Heart left ventricle (tissue), 16 donors: ENCODE measurements around the gene BTBD17. TPM values are rescaled to one million over a fixed set of nuclear protein-coding genes. Genes with fewer than 3 reads are reported as not detected.

Experiments
- ATAC-seq, 4 donors: fragments of 200-7000 bp; cut with Tn5 transposase; one replicate each; pipeline ENCODE4 v1.9.1; 2020 to 2022; ENCODE audit warnings: moderate library complexity in 4 of 4, mild to moderate bottlenecking in 3 of 4, moderate number of reproducible peaks in 1 of 4
- DNase-seq, 5 donors: peaks; one replicate each; pipeline ENCODE4 v3.0.0-alpha.2; 2020
- H3K27ac ChIP-seq, 12 donors: fragments of 200-600 bp; sonication (generic) in 4 of 12; one replicate each; pipeline versions ENCODE4 v1.5.0 to v1.8.0; 2016 to 2022; ENCODE audit warnings: mild to moderate bottlenecking in 2 of 12
- H3K27me3 ChIP-seq, 9 donors: fragments of 200-600 bp; sonication (generic) in 2 of 9; one replicate each; pipeline versions ENCODE4 v1.5.1 to v1.8.0; 2016 to 2022; ENCODE audit warnings: mild to moderate bottlenecking in 3 of 9
- H3K36me3 ChIP-seq, 9 donors: fragments of 200-600 bp; sonication (generic) in 2 of 9; one replicate each; pipeline versions ENCODE4 v1.5.0 to v1.8.0; 2018 to 2022; ENCODE audit warnings: mild to moderate bottlenecking in 2 of 9
- H3K4me1 ChIP-seq, 12 donors: fragments of 200-600 bp; sonication (generic) in 4 of 12; one replicate each; pipeline versions ENCODE4 v1.5.0 to v1.8.0; 2016 to 2022; ENCODE audit warnings: mild to moderate bottlenecking in 3 of 12
- H3K4me3 ChIP-seq, 12 donors: fragments of 200-600 bp; sonication (generic) in 4 of 12; one replicate each; pipeline versions ENCODE4 v1.5.0 to v1.8.0; 2017 to 2022; ENCODE audit warnings: mild to moderate bottlenecking in 9 of 12, moderate library complexity in 4 of 12
- H3K9me3 ChIP-seq, 12 donors: fragments of 200-600 bp; sonication (generic) in 4 of 12; one replicate each; pipeline versions ENCODE4 v1.5.0 to v1.8.0; 2016 to 2022; ENCODE audit warnings: mild to moderate bottlenecking in 1 of 12
- POLR2A ChIP-seq, 2 donors: fragments of 450-650 bp; IDR thresholded peaks; one replicate each; pipeline ENCODE4 v1.6.1; 2017; ENCODE audit warnings: antibody characterized with exemption in 2 of 2, mild to moderate bottlenecking in 2 of 2, moderate library complexity in 2 of 2
- WGBS, 4 donors: extraction: QIAGEN DNeasy Blood & Tissue Kit in 2 of 4; methylation state at CpG; one replicate each; pipeline versions ENCODE4 v1.1.5 to v1.1.7; 2013 to 2018; 5-methylcytosine and 5-hydroxymethylcytosine counted together
- intact Hi-C, 10 donors: fragments of 100-400 bp; cut with DNase I; formaldehyde crosslinking; loops; one replicate each; pipeline versions ENCODE4 v1.11.1 to v1.14.2; 2022
- polyA plus RNA-seq, 2 donors: library from polyadenylated mRNA; stranded (reverse); fragments of 200-250 nt; gene quantifications; one replicate each; pipeline ENCODE4 v1.2.3, GENCODE V29; 2013
- total RNA-seq, 9 donors: library from RNA; depleted of rRNA in 2 of 9; stranded (reverse); fragments of >200 nt in 2 of 9; fragmentation: NEBNext Ultra II Directional in 3 of 9; extraction: Animal tissue kit (Norgen Biotek cat#: 25700) in 3 of 9; gene quantifications; one replicate each; pipeline versions ENCODE4 v1.1.0 to v1.2.4, GENCODE V29; 2016 to 2023
- TF ChIP-seq, protein P1 (sequence below), 12 donors: fragments of 200-600 bp; sonication (generic) in 4 of 12; IDR thresholded peaks; one replicate each; pipeline versions ENCODE4 v1.5.0 to v1.8.0; 2018 to 2022; ENCODE audit warnings: antibody characterized with exemption in 12 of 12, mild to moderate bottlenecking in 5 of 12
- donor health status: ischemic (EF 13 %, LVEDD 7.1; RV severe dilation, severe dysfunction).
- donor health status: healthy with polysubstance abuse.
- donor health status: DM: no; HTN: yes; CAD: no.
- donor health status: DM: no; HTN: no; CAD: no.
- donor health status: ischemic (EF 25% LVEDD 6.9; RV normal size, moderate dysfunction).
- donor health status: ischemic (EF 25% LVEDD 5.7; RV mildly dilated, moderate dysfunction).
- donor health status: healthy.
- donor health status: DM: yes; HTN: yes; CAD: no.
- donor health status: ischemic (EF 35%, LVEDD 5.7; RV mildly dilated, moderate dysfunction).
- donor health status: nonischemic (EF 11% LVEDD 7.7; RV severe dilation, severe dysfunction).
- donor health status: DM: yes; HTN: yes; CAD: no.
- donor health status: PGD.
- donor health status: ischemic (EF 29% LVEDD 5.4; RV normal size, mild dysfunction).
- donor health status: nonischemic (EF 23%, LVEDD 6.1; RV moderate dilation, normal function).

Gene BTBD17
- total and polyA plus RNA-seq, 11 donors: not detected

DNA sequence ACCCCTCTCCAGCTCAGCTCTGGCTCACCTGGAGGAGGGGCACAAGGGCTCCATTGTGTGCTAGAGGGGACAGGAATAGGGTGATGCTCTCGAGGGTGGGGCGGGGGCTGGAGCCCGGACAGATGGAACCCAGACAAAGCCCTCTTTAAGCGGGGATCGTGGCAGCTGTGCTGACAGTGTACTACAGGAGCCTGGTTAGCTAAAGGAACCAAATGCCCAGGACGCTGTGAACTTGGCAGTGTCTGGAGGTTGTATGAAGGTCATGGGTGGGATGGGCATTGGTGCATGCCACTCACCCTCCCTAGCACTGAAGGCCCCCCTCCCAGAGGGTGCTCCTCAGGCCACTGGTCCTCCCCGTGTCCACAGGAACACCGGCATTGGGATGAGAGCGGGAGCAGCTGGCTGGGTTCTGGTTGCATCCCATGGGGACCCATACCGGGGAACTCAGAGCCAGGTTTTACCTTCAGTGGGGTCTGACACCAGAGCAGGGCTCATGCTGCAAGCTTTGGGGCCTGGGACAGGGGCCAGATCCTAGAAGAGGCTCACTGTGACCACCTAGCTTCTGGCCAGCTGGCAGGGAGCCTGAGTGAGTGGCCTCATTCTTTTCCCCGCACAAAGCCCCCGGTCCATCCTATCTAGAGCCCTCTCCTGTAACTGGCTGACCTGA is 23.7 kb downstream of the BTBD17 start:
- TF ChIP-seq, protein P1, sequence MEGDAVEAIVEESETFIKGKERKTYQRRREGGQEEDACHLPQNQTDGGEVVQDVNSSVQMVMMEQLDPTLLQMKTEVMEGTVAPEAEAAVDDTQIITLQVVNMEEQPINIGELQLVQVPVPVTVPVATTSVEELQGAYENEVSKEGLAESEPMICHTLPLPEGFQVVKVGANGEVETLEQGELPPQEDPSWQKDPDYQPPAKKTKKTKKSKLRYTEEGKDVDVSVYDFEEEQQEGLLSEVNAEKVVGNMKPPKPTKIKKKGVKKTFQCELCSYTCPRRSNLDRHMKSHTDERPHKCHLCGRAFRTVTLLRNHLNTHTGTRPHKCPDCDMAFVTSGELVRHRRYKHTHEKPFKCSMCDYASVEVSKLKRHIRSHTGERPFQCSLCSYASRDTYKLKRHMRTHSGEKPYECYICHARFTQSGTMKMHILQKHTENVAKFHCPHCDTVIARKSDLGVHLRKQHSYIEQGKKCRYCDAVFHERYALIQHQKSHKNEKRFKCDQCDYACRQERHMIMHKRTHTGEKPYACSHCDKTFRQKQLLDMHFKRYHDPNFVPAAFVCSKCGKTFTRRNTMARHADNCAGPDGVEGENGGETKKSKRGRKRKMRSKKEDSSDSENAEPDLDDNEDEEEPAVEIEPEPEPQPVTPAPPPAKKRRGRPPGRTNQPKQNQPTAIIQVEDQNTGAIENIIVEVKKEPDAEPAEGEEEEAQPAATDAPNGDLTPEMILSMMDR (IDR thresholded peaks at IDR 0.05): no peak
- TF ChIP-seq POLR2A (IDR thresholded peaks at IDR 0.05): no peak
- 61 to 70% (median 67%) methylated on average over 12 of the region's 12 CpGs for WGBS, 4 donors
- Histone ChIP-seq H3K4me1 (peaks cover 0 to 4% (median 0%) of the 10 kb centered on the region in 12 donors), H3K36me3 (no peaks in the 10 kb centered on the region), H3K27ac (no peak overlapping the region), H3K9me3 (peaks cover 0 to 4% (median 0%) of the 10 kb centered on the region in 12 donors), H3K4me3 (no peak overlapping the region), H3K27me3 (peaks cover 0 to 8% (median 0%) of the 10 kb centered on the region in 9 donors)
- ATAC-seq (peak in 1 of 4 donors; percentile 21), DNase-seq (no peak)
- intact Hi-C loops: no loop called here

DNA sequence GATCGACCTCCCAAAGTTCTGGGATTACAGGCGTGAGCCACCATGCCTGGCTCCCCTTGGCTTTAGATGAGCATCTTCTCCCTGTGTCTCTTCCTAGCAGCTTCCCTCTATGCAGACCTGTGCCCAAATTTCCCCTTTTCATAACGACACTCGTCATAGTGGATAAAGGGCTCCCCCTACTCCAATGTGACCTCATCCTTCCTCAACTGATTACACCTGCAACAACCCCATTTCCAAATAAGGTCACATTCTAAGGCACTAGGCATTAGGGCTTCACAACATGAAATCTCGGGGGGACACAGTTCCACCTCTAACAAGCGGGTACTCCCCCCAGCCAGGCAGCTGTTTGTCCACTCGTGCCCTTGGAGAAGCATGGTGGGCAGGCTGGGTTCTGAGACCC is 25.4 kb downstream of the BTBD17 start:
- ATAC-seq: no peak
- TF ChIP-seq, protein P1 (IDR thresholded peaks at IDR 0.05): no peak

DNA sequence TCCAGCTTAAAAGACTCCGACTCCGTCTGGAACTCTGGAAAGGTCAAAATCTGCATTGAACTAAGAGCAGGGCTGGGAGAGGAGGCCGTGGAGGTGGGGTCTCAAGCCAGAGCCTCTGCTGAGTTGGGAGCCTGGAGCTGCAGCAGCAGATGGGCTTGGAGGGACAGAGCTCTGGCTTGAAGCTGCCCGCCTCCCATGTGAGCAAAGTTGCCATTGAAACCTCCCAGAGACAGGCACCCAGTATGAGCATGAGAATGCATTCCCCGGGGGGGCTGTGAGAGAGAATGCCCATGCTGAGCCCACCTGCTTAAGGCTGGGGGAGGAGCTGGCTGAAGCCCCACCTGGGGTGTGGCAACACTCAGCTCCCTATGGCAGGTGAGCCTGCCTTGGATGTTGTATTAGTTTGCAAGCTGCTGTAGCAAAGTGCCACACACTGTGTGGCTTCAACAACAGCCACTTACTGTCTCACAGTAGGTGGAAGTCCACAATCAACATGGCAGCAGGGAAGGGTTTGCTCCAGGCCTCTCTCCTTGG is 26.1 kb downstream of the BTBD17 start:
- H3K4me1 ChIP-seq: peaks cover 0 to 4% (median 0%) of the 10 kb centered on the region in 12 donors
- H3K27ac ChIP-seq: no peak overlapping the region
- 84 to 91% (median 88%) methylated on average over 5 of the region's 5 CpGs for WGBS, 4 donors
- no peak for DNase-seq
- no peaks in the 10 kb centered on the region for H3K36me3 ChIP-seq
- no peak for ATAC-seq
- intact Hi-C loops: no loop called here
- H3K27me3 ChIP-seq: peaks cover 0 to 5% (median 0%) of the 10 kb centered on the region in 9 donors
- no peak overlapping the region for H3K4me3 ChIP-seq
- peaks cover 0 to 4% (median 0%) of the 10 kb centered on the region in 12 donors for H3K9me3 ChIP-seq
- no peak for TF ChIP-seq POLR2A (IDR thresholded peaks at IDR 0.05)
- TF ChIP-seq, protein P1 (IDR thresholded peaks at IDR 0.05): no peak

More for the DNA sequence above, 25.4 kb downstream of the BTBD17 start:
- Histone ChIP-seq H3K27ac (no peak overlapping the region), H3K4me3 (no peak overlapping the region), H3K4me1 (peaks cover 0 to 4% (median 0%) of the 10 kb centered on the region in 12 donors), H3K9me3 (peaks cover 0 to 4% (median 0%) of the 10 kb centered on the region in 12 donors), H3K27me3 (peaks cover 0 to 5% (median 0%) of the 10 kb centered on the region in 9 donors), H3K36me3 (no peaks in the 10 kb centered on the region)
- WGBS, 4 donors: 77 to 81% (median 79%) methylated on average over 7 of the region's 7 CpGs
- no peak for DNase-seq
- intact Hi-C loops: no loop called here

DNA sequence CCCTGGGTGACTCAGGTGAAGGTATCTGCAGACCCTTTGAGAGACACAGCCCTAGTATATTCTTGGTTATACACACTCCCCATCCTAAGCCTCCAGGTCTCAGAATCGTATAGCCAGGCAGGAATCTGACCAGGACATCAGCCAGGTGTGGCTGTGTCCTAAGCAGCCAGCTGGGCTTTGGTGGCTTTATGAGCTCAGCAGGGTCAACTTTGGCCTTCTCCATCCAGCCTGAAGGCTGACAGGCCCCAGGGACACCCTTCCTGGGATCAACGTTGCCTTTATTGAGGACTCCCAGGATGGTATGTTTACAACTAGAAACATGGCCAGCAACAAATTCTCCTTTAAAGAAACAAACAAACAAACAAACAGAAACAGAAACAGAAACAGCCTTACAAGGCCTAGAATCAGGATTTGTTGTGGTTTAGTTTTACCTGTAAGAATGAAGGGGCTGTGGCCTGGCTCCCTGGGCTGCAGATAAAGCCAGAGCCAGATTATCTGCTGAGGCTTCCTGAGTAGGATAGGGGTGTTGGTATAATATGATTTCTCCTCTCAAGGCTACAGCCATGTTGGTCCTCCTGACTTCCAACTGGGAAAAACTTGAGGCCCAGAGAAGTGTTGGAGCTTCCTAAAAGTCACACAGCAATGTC is 27.2 kb downstream of the BTBD17 start:
- peaks cover 0 to 5% (median 0%) of the 10 kb centered on the region in 9 donors for H3K27me3 ChIP-seq
- DNase-seq (no peak), ATAC-seq (no peak)
- 95 to 100% (median 96%) methylated on average over 2 of the region's 2 CpGs for WGBS, 4 donors
- no peaks in the 10 kb centered on the region for H3K36me3 ChIP-seq
- peaks cover 0 to 4% (median 0%) of the 10 kb centered on the region in 12 donors for H3K9me3 ChIP-seq
- peaks cover 0 to 4% (median 0%) of the 10 kb centered on the region in 12 donors for H3K4me1 ChIP-seq
- H3K4me3 ChIP-seq: no peak overlapping the region
- no peak for TF ChIP-seq POLR2A (IDR thresholded peaks at IDR 0.05)
- TF ChIP-seq, protein P1 (IDR thresholded peaks at IDR 0.05): no peak
- no peak overlapping the region for H3K27ac ChIP-seq
- intact Hi-C loops: no loop called here
